Measurements from ENCODE around the gene GFM1. TPM values are rescaled to one million over a fixed set of nuclear protein-coding genes. Genes with fewer than 3 reads are reported as not detected.

The GFM1 gene
- total and polyA plus RNA-seq, 2 experiments from 2014 or later = 24.5 to 59.9 TPM

DNA sequence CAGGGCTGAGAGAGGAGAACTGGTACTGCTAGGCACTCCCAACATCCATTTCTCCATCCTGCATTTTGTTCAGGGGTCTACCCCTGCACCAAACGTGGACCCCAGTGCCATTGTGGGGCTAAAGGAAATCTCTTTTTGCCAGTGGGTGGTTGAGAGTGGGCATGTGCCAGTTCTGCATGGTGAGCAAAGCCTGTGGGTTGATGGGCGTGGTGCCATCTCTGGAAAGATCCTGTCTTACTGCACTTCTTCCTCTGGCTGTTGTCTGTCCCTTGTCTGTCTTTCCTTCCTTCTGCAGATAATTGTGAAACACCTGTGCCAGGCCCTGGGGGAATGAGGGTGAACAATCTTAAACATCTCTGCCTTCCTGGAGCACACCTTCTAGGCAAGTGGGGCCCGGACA is 89.3 kb downstream of the GFM1 start (continued):
- TF ChIP-seq, protein P1, sequence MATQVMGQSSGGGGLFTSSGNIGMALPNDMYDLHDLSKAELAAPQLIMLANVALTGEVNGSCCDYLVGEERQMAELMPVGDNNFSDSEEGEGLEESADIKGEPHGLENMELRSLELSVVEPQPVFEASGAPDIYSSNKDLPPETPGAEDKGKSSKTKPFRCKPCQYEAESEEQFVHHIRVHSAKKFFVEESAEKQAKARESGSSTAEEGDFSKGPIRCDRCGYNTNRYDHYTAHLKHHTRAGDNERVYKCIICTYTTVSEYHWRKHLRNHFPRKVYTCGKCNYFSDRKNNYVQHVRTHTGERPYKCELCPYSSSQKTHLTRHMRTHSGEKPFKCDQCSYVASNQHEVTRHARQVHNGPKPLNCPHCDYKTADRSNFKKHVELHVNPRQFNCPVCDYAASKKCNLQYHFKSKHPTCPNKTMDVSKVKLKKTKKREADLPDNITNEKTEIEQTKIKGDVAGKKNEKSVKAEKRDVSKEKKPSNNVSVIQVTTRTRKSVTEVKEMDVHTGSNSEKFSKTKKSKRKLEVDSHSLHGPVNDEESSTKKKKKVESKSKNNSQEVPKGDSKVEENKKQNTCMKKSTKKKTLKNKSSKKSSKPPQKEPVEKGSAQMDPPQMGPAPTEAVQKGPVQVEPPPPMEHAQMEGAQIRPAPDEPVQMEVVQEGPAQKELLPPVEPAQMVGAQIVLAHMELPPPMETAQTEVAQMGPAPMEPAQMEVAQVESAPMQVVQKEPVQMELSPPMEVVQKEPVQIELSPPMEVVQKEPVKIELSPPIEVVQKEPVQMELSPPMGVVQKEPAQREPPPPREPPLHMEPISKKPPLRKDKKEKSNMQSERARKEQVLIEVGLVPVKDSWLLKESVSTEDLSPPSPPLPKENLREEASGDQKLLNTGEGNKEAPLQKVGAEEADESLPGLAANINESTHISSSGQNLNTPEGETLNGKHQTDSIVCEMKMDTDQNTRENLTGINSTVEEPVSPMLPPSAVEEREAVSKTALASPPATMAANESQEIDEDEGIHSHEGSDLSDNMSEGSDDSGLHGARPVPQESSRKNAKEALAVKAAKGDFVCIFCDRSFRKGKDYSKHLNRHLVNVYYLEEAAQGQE (IDR thresholded peaks at IDR 0.05; ENCODE audit: unreplicated experiment) = no peak
- TF ChIP-seq JUNB (IDR thresholded peaks at IDR 0.05; ENCODE audit: unreplicated experiment) (no peak), ZNF331 (CRISPR knock-in tag; IDR thresholded peaks at IDR 0.05; ENCODE audit: low read depth) (no peak), POLR2AphosphoS5 (IDR thresholded peaks at IDR 0.05; ENCODE audit: low read depth) (no peak)

- H3K4me1 Mint-ChIP-seq = no peaks in the 10 kb centered on the region
- H3K27ac Mint-ChIP-seq = no peak overlapping the region
- Histone ChIP-seq H4K20me1 (replicated peaks; ENCODE audit: insufficient read depth) (no peaks in the 10 kb centered on the region), H2AFZ (no peak overlapping the region), H3K36me3 (ENCODE audit: insufficient read depth) (no peaks in the 10 kb centered on the region), H3K4me2 (no peak overlapping the region), H3K27me3 (ENCODE audit: insufficient read depth) (peaks cover 28% of the 10 kb centered on the region), H3K79me2 (replicated peaks; ENCODE audit: insufficient read depth) (no peaks in the 10 kb centered on the region), H3K4me3 (no peak overlapping the region), H3K27ac (ENCODE audit: low read depth) (no peak overlapping the region), H3K4me1 (ENCODE audit: insufficient read depth) (peaks cover 7% of the 10 kb centered on the region; the same call in 1 of the 2 replicates), H3F3A (replicated peaks; ENCODE audit: low read depth) (no peaks in the 10 kb centered on the region), H3K9me2 (ENCODE audit: insufficient read depth) (no peaks in the 10 kb centered on the region)
- peaks cover 4% of the 10 kb centered on the region; the same call in 2 of the 3 replicates for H3K9me3 Mint-ChIP-seq
- peaks cover 16% of the 10 kb centered on the region for H3K27me3 Mint-ChIP-seq (ENCODE audit: insufficient read depth, low read depth, poor library complexity)
- ATAC-seq (no peak), DNase-seq (ENCODE audit: low spot score) (no peak)
- no peak overlapping the region for H3K4me3 Mint-ChIP-seq
- H3K36me3 Mint-ChIP-seq (ENCODE audit: low read depth) = peaks cover 5% of the 10 kb centered on the region; the same call in 1 of the 3 replicates
- TF ChIP-seq POLR2AphosphoS5 (IDR thresholded peaks at IDR 0.05; ENCODE audit: low read depth) (no peak), ZNF114 (CRISPR knock-in tag; IDR thresholded peaks at IDR 0.05) (no peak), CTCF (conservative IDR thresholded peaks at IDR 0.05; ENCODE audit: low read depth in 2 of 2) (no peak), CREB1 (CRISPR knock-in tag; IDR thresholded peaks at IDR 0.05; ENCODE audit: low read depth) (no peak), ZNF331 (CRISPR knock-in tag; IDR thresholded peaks at IDR 0.05; ENCODE audit: low read depth) (no peak), ZNF462 (CRISPR knock-in tag; IDR thresholded peaks at IDR 0.05) (no peak)
- TF ChIP-seq, protein P1 (IDR thresholded peaks at IDR 0.05; ENCODE audit: unreplicated experiment) = no peak
Measured at GRCh38 chr3:158735296-158736033, 91.1 kb downstream of the GFM1 start.
